Thoracic aorta (tissue), 2 donors: ENCODE results near the gene IL1RAPL2. TPM values are rescaled to one million over a fixed set of nuclear protein-coding genes. Genes with fewer than 3 reads are reported as not detected.

Source experiments
- ATAC-seq: fragments of 150-250 bp; one replicate; pipeline ENCODE4 v1.8.0; 2017; ENCODE audit warnings: low read depth; ENCODE audit not compliant: insufficient number of reproducible peaks, low FRiP score
- DNase-seq: peaks from one replicate; pipeline ENCODE4 v3.0.0-alpha.2; 2020; ENCODE audit warnings: low spot score
- H3K27ac ChIP-seq, 2 donors: fragments of 200-600 bp; sonication (generic); 1 replicate in 1 of 2; 2 replicates in 1 of 2; pipeline ENCODE4 v1.5.1; 2016; ENCODE audit warnings: mild to moderate bottlenecking in 2 of 2, moderate library complexity in 2 of 2
- H3K27me3 ChIP-seq: fragments of 200-600 bp; sonication (generic); replicated peaks from 2 replicates; pipeline ENCODE4 v1.6.0; 2016; ENCODE audit warnings: mild to moderate bottlenecking; ENCODE audit not compliant: insufficient read depth
- H3K36me3 ChIP-seq: fragments of 200-600 bp; sonication (generic); one replicate; pipeline ENCODE4 v1.5.1; 2016
- H3K4me1 ChIP-seq, 2 donors: fragments of 200-600 bp; sonication (generic); 1 replicate in 1 of 2; 2 replicates in 1 of 2; pipeline versions ENCODE4 v1.5.1 to v1.6.0; 2016; ENCODE audit warnings: low read depth in 2 of 2, mild to moderate bottlenecking in 1 of 2; ENCODE audit not compliant: control insufficient read depth in 1 of 2
- H3K4me3 ChIP-seq: fragments of 200-600 bp; sonication (generic); 2 replicates; pipeline ENCODE4 v1.5.1; 2016; ENCODE audit warnings: mild to moderate bottlenecking
- H3K9me3 ChIP-seq: fragments of 200-600 bp; sonication (generic); 2 replicates; pipeline ENCODE4 v1.5.1; 2016
- total RNA-seq, 2 donors: library from RNA; depleted of rRNA; stranded (reverse); fragments of >200 nt; gene quantifications; one replicate each; pipeline versions ENCODE4 v1.1.0 to v1.2.3, GENCODE V29; 2016
- TF ChIP-seq, protein P1 (sequence below): fragments of 200-600 bp; sonication (generic); IDR thresholded peaks from one replicate; pipeline ENCODE4 v1.5.1; 2019; ENCODE audit warnings: antibody characterized with exemption

IL1RAPL2 gene
- total RNA-seq, 2 donors from 2014 or later, result not detected

DNA sequence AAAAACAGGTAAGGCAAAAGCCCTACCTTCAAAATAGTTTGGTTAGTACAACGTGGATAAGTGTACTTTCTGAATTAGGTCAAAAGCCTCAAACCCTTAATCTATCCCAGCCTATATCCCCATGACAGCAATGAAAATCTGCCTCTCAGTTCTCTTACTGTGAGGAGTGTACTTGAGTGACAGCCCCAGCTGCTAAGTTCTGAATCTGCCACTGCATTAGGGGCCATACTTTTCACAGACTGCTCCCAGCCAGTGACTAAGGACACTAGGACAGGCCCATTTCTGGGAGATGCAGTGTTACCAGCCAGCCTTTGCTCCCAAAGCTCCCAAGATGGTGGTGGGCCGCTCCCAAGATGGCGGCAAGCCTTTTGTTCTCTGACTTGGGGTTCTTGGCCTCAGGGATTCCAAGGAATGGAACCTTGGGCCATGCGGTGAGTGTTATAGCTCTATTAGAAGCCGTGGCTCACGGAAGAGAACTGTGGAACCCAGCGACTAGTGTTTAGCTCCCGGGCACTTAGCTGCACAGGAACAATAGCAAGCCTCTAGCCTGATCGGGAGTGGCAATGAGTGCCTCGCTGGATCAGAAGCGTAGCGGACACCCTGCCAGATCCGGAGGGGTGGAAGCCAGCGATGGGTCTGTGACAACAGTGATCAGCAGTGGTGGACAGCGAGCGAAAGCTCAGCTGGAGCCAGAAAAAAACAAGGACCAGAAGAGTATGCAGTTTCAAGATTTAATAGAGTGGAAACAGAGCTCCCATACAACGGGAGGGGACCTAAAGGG, 1080.8 kb downstream of the IL1RAPL2 start:
- no peaks in the 10 kb centered on the region for H3K9me3 ChIP-seq
- no peak for DNase-seq
- ATAC-seq, result no peak
- no peaks in the 10 kb centered on the region for H3K4me1 ChIP-seq
- H3K4me3 ChIP-seq, result no peak overlapping the region
- H3K27me3 ChIP-seq, result no peaks in the 10 kb centered on the region
- H3K36me3 ChIP-seq, result no peaks in the 10 kb centered on the region
- H3K27ac ChIP-seq, result no peak overlapping the region
- TF ChIP-seq, protein P1, sequence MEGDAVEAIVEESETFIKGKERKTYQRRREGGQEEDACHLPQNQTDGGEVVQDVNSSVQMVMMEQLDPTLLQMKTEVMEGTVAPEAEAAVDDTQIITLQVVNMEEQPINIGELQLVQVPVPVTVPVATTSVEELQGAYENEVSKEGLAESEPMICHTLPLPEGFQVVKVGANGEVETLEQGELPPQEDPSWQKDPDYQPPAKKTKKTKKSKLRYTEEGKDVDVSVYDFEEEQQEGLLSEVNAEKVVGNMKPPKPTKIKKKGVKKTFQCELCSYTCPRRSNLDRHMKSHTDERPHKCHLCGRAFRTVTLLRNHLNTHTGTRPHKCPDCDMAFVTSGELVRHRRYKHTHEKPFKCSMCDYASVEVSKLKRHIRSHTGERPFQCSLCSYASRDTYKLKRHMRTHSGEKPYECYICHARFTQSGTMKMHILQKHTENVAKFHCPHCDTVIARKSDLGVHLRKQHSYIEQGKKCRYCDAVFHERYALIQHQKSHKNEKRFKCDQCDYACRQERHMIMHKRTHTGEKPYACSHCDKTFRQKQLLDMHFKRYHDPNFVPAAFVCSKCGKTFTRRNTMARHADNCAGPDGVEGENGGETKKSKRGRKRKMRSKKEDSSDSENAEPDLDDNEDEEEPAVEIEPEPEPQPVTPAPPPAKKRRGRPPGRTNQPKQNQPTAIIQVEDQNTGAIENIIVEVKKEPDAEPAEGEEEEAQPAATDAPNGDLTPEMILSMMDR, result no peak

DNA sequence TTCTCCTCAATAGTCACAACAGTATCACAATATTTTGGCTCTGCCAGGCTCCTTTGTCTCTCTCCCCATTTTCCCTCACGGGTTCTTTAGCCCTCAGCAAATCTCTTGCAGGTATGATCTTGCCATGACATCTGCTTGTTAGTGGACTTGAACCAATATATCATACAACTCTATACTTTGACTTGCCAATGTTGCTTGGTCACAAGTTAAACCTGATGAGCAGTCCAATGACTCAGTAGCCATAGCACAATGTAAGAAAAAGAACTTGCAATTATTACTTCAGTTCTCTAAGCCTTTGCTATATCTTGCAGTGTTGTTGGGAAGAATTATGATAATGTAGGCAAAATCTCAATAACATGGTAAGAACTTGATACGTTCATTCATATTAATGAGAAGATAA, 1081.8 kb downstream of the IL1RAPL2 start:
- Histone ChIP-seq H3K9me3 (no peaks in the 10 kb centered on the region), H3K4me3 (no peak overlapping the region), H3K27ac (no peak overlapping the region), H3K4me1 (no peaks in the 10 kb centered on the region), H3K36me3 (no peaks in the 10 kb centered on the region), H3K27me3 (no peaks in the 10 kb centered on the region)
- DNase-seq (no peak), ATAC-seq (no peak)
- TF ChIP-seq, protein P1, result no peak

DNA sequence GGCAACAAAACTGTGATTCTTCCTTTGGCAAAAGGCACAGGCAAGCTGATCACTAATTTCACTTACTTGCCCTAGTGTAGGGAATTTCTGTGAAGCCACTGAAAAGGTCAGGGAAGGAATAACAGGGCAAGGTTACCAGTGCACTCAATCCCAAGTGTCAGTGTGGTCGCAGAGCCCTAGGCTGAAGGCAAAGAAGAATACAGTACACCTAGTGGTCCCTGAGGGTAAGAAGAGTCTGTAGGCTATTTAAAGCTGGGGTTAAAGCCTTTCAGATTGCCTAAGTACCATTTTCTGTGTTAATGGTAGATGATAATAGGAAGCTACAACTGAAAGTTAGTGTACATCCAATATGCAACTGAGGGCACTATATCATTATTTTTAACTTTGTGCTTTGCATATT, 1082.7 kb downstream of the IL1RAPL2 start:
- H3K27ac ChIP-seq, result no peak overlapping the region
- no peaks in the 10 kb centered on the region for H3K4me1 ChIP-seq
- no peaks in the 10 kb centered on the region for H3K36me3 ChIP-seq
- H3K4me3 ChIP-seq, result no peak overlapping the region
- TF ChIP-seq, protein P1, result no peak
- H3K27me3 ChIP-seq, result no peaks in the 10 kb centered on the region
- H3K9me3 ChIP-seq, result no peaks in the 10 kb centered on the region
- ATAC-seq (no peak), DNase-seq (no peak)

DNA sequence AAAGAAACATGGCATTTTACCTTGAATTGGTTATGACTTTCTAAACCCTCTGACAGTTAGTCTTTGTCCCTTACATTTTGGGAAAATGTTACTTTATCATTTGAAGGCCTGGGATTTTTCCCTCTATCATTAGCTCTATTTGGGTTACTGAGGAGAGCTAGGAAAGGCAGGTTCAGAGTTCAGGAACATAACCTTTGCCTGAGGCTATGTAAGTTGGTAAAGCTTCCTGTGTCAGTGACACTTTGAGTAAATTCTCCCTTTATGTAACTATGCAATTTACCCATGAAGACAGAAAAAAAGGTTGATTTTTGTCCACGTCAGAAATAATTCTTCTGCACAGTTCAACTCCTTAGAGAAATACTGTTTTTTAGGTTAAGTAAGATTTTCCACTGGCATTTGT, 1084.6 kb downstream of the IL1RAPL2 start:
- TF ChIP-seq, protein P1, result no peak
- no peaks in the 10 kb centered on the region for H3K9me3 ChIP-seq
- DNase-seq, result no peak
- no peak overlapping the region for H3K27ac ChIP-seq
- H3K4me3 ChIP-seq, result no peak overlapping the region
- H3K27me3 ChIP-seq, result no peaks in the 10 kb centered on the region
- no peak for ATAC-seq
- H3K36me3 ChIP-seq, result no peaks in the 10 kb centered on the region
- H3K4me1 ChIP-seq, result no peaks in the 10 kb centered on the region

DNA sequence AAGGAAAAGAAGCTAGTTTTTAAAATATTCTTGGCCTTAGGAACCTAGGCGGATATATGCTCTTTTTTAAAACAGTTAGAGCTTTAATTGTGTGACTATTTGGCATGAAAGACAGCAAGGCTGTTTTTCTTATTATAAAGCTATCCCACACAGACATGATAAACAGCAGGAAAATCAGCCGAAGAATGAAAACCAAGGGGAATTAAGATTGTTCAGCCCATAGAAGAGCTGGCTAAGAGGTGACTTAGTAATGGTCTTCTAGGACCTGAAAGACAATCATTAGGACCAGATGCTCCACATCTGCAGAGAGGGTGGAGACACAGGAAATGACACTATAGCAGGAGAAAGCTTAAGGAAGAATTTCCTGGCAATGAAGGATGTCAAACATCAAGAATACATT, 1085.0 kb downstream of the IL1RAPL2 start:
- TF ChIP-seq, protein P1, result no peak

More for the DNA sequence above, 1085.0 kb downstream of the IL1RAPL2 start:
- Histone ChIP-seq H3K9me3 (no peaks in the 10 kb centered on the region), H3K27me3 (no peaks in the 10 kb centered on the region), H3K27ac (no peak overlapping the region), H3K36me3 (no peaks in the 10 kb centered on the region), H3K4me3 (no peak overlapping the region), H3K4me1 (no peaks in the 10 kb centered on the region)
- DNase-seq (no peak), ATAC-seq (no peak)
